PC-3 (cell line): ENCODE data around the gene YWHAG. TPM values are rescaled to one million over a fixed set of nuclear protein-coding genes. Genes with fewer than 3 reads are reported as not detected.

ENCODE experiments used
- ATAC-seq: fragments of 200-7000 bp; cut with Tn5 transposase; 2 replicates; pipeline ENCODE4 v1.9.1; 2020; ENCODE audit warnings: mild to moderate bottlenecking, moderate library complexity
- BruUV-seq: library from RNA; stranded (reverse); fragments of 400-500 nt; replicated peaks from 2 replicates; lab custom pipeline; 2021; lab: Mats Ljungman, UMichigan
- CTCF ChIA-PET: fragments of 300-600 bp; sonication (Branson Sonifier 250); formaldehyde crosslinking; loops from one replicate; lab custom pipeline; 2022; ENCODE audit warnings: antibody characterized with exemption; lab: Charles Lee
- POLR2A ChIA-PET: fragments of 300-600 bp; sonication (Branson Sonifier 250); formaldehyde crosslinking; loops from one replicate; lab custom pipeline; 2022; ENCODE audit warnings: antibody characterized with exemption; ENCODE audit not compliant: unreplicated experiment; lab: Charles Lee
- DNase-seq: peaks from one replicate; pipeline ENCODE4 v3.0.0-alpha.2; 2015
- H2AFZ ChIP-seq: fragments of 300-600 bp; sonication (generic); 2 replicates; pipeline ENCODE4 v1.6.0; 2016; ENCODE audit warnings: antibody characterized with exemption, low read length
- H3F3A ChIP-seq: fragments of 300-600 bp; sonication (generic); one replicate; pipeline ENCODE4 v1.6.0; 2017; ENCODE audit warnings: antibody characterized with exemption, low read length, control low read depth, mild to moderate bottlenecking; ENCODE audit not compliant: unreplicated experiment
- H3K27ac ChIP-seq: fragments of 300-600 bp; sonication (generic); 2 replicates; pipeline ENCODE4 v1.5.1; 2016; ENCODE audit warnings: mild to moderate bottlenecking, low read length
- H3K27me3 ChIP-seq: fragments of 300-600 bp; sonication (generic); 2 replicates; pipeline ENCODE4 v1.6.1; 2016; ENCODE audit warnings: low read length, mixed read lengths
- H3K36me3 ChIP-seq: fragments of 300-600 bp; sonication (generic); 2 replicates; pipeline ENCODE4 v1.6.1; 2016; ENCODE audit warnings: low read depth, mixed run types, low read length, mixed read lengths
- H3K4me1 ChIP-seq: fragments of 300-600 bp; sonication (generic); 2 replicates; pipeline ENCODE4 v1.5.1; 2016; ENCODE audit warnings: low read length; ENCODE audit not compliant: insufficient read depth
- H3K4me2 ChIP-seq: fragments of 300-600 bp; sonication (generic); 2 replicates; pipeline ENCODE4 v1.6.0; 2016; ENCODE audit warnings: low read length
- H3K4me3 ChIP-seq: fragments of 300-600 bp; sonication (generic); 2 replicates; pipeline ENCODE4 v1.5.1; 2016; ENCODE audit warnings: mild to moderate bottlenecking, low read length, mixed read lengths
- H3K79me2 ChIP-seq: fragments of 300-600 bp; sonication (generic); 2 replicates; pipeline ENCODE4 v1.6.1; 2017; ENCODE audit warnings: low read length, mixed read lengths
- H3K9ac ChIP-seq: fragments of 300-600 bp; sonication (generic); 2 replicates; pipeline ENCODE4 v1.6.0; 2016; ENCODE audit warnings: mild to moderate bottlenecking, low read length
- H3K9me2 ChIP-seq: fragments of 300-600 bp; sonication (generic); replicated peaks from 2 replicates; pipeline ENCODE4 v1.6.1; 2016; ENCODE audit warnings: mixed run types, low read length, mixed read lengths
- H3K9me3 ChIP-seq: fragments of 300-600 bp; sonication (generic); 2 replicates; pipeline ENCODE4 v1.6.1; 2016; ENCODE audit warnings: low read length, mixed read lengths
- H4K20me1 ChIP-seq: fragments of 300-600 bp; sonication (generic); 2 replicates; pipeline ENCODE4 v1.6.1; 2016; ENCODE audit warnings: low read length, mixed read lengths
- EZH2 ChIP-seq: fragments of 300-600 bp; sonication (generic); IDR thresholded peaks from one replicate; pipeline ENCODE4 v1.6.1; 2017; ENCODE audit warnings: antibody characterized with exemption, mild to moderate bottlenecking, low read length; ENCODE audit not compliant: unreplicated experiment
- EZH2phosphoT487 ChIP-seq: fragments of 300-600 bp; sonication (generic); IDR thresholded peaks from 2 replicates; pipeline ENCODE4 v1.6.1; 2018; ENCODE audit warnings: mild to moderate bottlenecking, antibody characterized with exemption, low read length, borderline replicate concordance
- intact Hi-C: fragments of 100-400 bp; cut with micrococcal nuclease; formaldehyde crosslinking; loops from 2 replicates; pipeline ENCODE4 v1.9.0; 2023
- total RNA-seq: library from RNA; depleted of rRNA; stranded (reverse); fragments of >200 nt; gene quantifications from 2 replicates; pipeline ENCODE4 v1.2.3, GENCODE V29; 2014
- TF ChIP-seq, protein P1 (sequence below): fragments of 300-600 bp; sonication (generic); conservative IDR thresholded peaks from 2 replicates; pipeline ENCODE4 v1.5.1; 2017; ENCODE audit warnings: antibody characterized with exemption, low read depth, mild to moderate bottlenecking, low read length

The YWHAG gene
- total RNA-seq, 1 experiment from 2014 or later = 42.2 TPM

DNA sequence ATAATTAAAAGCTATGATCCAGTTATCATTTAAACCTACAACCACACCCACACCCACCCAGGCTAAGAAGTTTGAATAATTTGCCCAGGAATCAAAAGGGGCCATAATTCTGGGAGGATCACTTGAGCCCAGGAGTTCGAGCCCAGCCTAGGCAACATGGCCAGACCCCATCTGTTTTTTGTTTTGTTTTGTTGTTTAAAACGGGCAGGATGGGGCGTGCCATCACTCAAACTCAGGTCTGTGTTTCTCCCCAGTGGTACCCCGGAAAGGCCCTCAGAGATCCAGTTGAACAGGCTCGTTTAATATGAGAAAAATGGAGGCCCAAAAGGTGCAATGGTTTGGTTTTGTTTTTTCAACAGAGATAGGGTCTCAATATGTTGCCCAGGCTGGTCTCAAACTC lies 33.0 kb downstream of the YWHAG start:
- H3K27me3 ChIP-seq = no peaks in the 10 kb centered on the region
- no peak overlapping the region for H3K9ac ChIP-seq
- no peaks in the 10 kb centered on the region for H3K9me2 ChIP-seq
- peaks cover 39% of the 10 kb centered on the region for H3K36me3 ChIP-seq
- intact Hi-C loops = no loop called here
- POLR2A ChIA-PET = no interaction called here
- no peak overlapping the region for H3K4me2 ChIP-seq
- no peak overlapping the region for H3K27ac ChIP-seq
- no peak overlapping the region for H3K4me3 ChIP-seq
- TF ChIP-seq EZH2 = no peak
- TF ChIP-seq EZH2phosphoT487 = no peak
- TF ChIP-seq, protein P1, sequence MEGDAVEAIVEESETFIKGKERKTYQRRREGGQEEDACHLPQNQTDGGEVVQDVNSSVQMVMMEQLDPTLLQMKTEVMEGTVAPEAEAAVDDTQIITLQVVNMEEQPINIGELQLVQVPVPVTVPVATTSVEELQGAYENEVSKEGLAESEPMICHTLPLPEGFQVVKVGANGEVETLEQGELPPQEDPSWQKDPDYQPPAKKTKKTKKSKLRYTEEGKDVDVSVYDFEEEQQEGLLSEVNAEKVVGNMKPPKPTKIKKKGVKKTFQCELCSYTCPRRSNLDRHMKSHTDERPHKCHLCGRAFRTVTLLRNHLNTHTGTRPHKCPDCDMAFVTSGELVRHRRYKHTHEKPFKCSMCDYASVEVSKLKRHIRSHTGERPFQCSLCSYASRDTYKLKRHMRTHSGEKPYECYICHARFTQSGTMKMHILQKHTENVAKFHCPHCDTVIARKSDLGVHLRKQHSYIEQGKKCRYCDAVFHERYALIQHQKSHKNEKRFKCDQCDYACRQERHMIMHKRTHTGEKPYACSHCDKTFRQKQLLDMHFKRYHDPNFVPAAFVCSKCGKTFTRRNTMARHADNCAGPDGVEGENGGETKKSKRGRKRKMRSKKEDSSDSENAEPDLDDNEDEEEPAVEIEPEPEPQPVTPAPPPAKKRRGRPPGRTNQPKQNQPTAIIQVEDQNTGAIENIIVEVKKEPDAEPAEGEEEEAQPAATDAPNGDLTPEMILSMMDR = no peak
- CTCF ChIA-PET = no interaction called here
- ATAC-seq (no peak), DNase-seq (no peak)
- no peaks in the 10 kb centered on the region for H3K9me3 ChIP-seq
- no peaks in the 10 kb centered on the region for H3K4me1 ChIP-seq
- BruUV-seq = no TSS peak
- H3K79me2 ChIP-seq = peaks cover 63% of the 10 kb centered on the region
- H3F3A ChIP-seq = peaks cover 12% of the 10 kb centered on the region
- peaks cover 39% of the 10 kb centered on the region for H4K20me1 ChIP-seq
- no peak overlapping the region for H2AFZ ChIP-seq

DNA sequence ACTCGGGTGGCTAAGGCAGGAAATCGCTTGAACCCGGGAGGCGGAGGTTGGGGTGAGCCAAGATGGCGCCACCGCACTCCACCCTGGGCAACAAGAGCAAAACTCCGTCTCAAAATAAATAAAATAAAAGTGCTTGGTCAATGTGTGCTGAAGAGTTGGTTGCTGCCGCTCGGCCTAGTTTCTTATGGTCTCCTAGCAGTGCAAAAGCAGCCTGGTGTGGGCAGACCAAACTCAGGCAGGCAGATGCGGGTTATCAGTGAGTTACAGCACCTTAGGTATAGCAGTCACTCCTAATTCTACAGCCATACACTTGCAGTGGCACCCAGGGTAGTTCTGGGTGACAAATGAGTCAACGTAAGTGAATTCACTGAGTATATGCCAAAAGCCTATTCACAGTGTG lies 33.7 kb downstream of the YWHAG start:
- H2AFZ ChIP-seq = no peak overlapping the region
- peaks cover 39% of the 10 kb centered on the region for H3K36me3 ChIP-seq
- H3K4me2 ChIP-seq = no peak overlapping the region
- ChIA-PET POLR2A (no interaction called here), CTCF (no interaction called here)
- no peaks in the 10 kb centered on the region for H3K4me1 ChIP-seq
- DNase-seq (no peak), ATAC-seq (no peak)
- TF ChIP-seq EZH2 (no peak), EZH2phosphoT487 (no peak)
- TF ChIP-seq, protein P1 = no peak
- no peaks in the 10 kb centered on the region for H3K27me3 ChIP-seq
- no peaks in the 10 kb centered on the region for H3K9me2 ChIP-seq
- H3K4me3 ChIP-seq = no peak overlapping the region
- H3K27ac ChIP-seq = no peak overlapping the region
- H3K9ac ChIP-seq = no peak overlapping the region
- intact Hi-C loops = no loop called here
- H3K79me2 ChIP-seq = peaks cover 55% of the 10 kb centered on the region
- no TSS peak for BruUV-seq
- H3F3A ChIP-seq = peaks cover 12% of the 10 kb centered on the region
- peaks cover 32% of the 10 kb centered on the region for H4K20me1 ChIP-seq
- H3K9me3 ChIP-seq = no peaks in the 10 kb centered on the region

GRCh38 chr7:76318488-76319353 lies 40.1 kb downstream of the YWHAG start:
- Histone ChIP-seq H3K4me1 (peaks cover 13% of the 10 kb centered on the region), H3K9me2 (no peaks in the 10 kb centered on the region), H3K9ac (peak overlapping the region; percentile 74), H3F3A (peaks cover 7% of the 10 kb centered on the region), H3K27ac (peak overlapping the region; percentile 48), H3K36me3 (no peaks in the 10 kb centered on the region; the same call in 1 of the 2 replicates), H3K4me2 (peak overlapping the region; percentile 79), H3K79me2 (no peaks in the 10 kb centered on the region), H3K4me3 (peak overlapping the region; percentile 75), H4K20me1 (peaks cover 6% of the 10 kb centered on the region; the same call in 1 of the 2 replicates), H3K27me3 (no peaks in the 10 kb centered on the region), H3K9me3 (no peaks in the 10 kb centered on the region), H2AFZ (peak overlapping the region; percentile 96)
- ATAC-seq = peak; percentile 55
- peak; percentile 69 for DNase-seq
- TSS peak; percentile 61 for BruUV-seq
- POLR2A ChIA-PET = interaction anchor here (0.5 to 1.0 kb wide), 3 partner anchors 40 to 105 kb away, joined by 3 to 8 read pairs (median 6); partner anchors contain the start of gene YWHAG
- CTCF ChIA-PET = interaction anchor here (1.1 kb wide), 1 partner anchor 41 kb away, joined by 3 read pairs; no protein-coding TSS in a partner anchor
- TF ChIP-seq EZH2 = no peak
- TF ChIP-seq, protein P1 = peak; percentile 32; the same call in 1 of the 2 replicates
- TF ChIP-seq EZH2phosphoT487 = no peak
- intact Hi-C loops = loop anchor here (1.0 kb wide), 2 partner anchors 27 to 41 kb away; no protein-coding TSS in a partner anchor
